PFSK-1 (cell line): Measurements from ENCODE around the gene IFT74.

Experiments
- FOXP2 ChIP-seq: optimal IDR thresholded peaks from 2 replicates; pipeline ENCODE3; 2011; ENCODE audit warnings: borderline replicate concordance, control low read depth, inconsistent platforms; ENCODE audit not compliant: insufficient read depth; ENCODE audit errors: extremely low read length, extremely low read depth
- POLR2AphosphoS5 ChIP-seq: IDR thresholded peaks from 2 replicates; pipeline ENCODE4 v1.6.1; 2012; ENCODE audit warnings: low read depth, mild to moderate bottlenecking, control low read depth, low read length, moderate library complexity
- REST ChIP-seq, 2 experiments: IDR thresholded peaks; 2 replicates each; pipeline versions ENCODE4 v1.6.1 to v1.8.0; 2011 to 2012; ENCODE audit warnings: low read depth in 2 of 2, low read length in 2 of 2, control low read depth in 1 of 2, inconsistent platforms in 1 of 2, mild to moderate bottlenecking in 1 of 2, moderate library complexity in 1 of 2; ENCODE audit not compliant: insufficient read depth in 1 of 2
- SIN3A ChIP-seq: IDR thresholded peaks from 2 replicates; pipeline ENCODE4 v1.6.1; 2012; ENCODE audit warnings: mild to moderate bottlenecking, low read length, moderate library complexity, borderline replicate concordance; ENCODE audit not compliant: insufficient read depth
- TAF1 ChIP-seq: IDR thresholded peaks from 2 replicates; pipeline ENCODE4 v1.6.1; 2012; ENCODE audit warnings: low read length, control low read depth, borderline replicate concordance; ENCODE audit not compliant: insufficient read depth

GRCh38 chr9:26955222-26955903 lies 849 bp upstream of the IFT74 start:
- TF ChIP-seq POLR2AphosphoS5: no peak
- no peak for TF ChIP-seq SIN3A
- no peak for TF ChIP-seq REST (IDR thresholded peaks at IDR 0.05; ENCODE audit: insufficient read depth in 1 of 2, low read depth in 2 of 2, low read length in 2 of 2)
- no peak for TF ChIP-seq TAF1
- no peak for TF ChIP-seq FOXP2
